Peyer's patch (tissue), 4 donors: ENCODE data around the gene ARHGEF33. TPM values are rescaled to one million over a fixed set of nuclear protein-coding genes. Genes with fewer than 3 reads are reported as not detected.

Experiments
- DNase-seq, 3 donors: peaks; one replicate each; pipeline ENCODE4 v3.0.0-alpha.2; 2017 to 2019
- H3K27ac ChIP-seq, 4 donors: fragments of 200-600 bp; sonication (generic); one replicate each; pipeline ENCODE4 v1.5.1; 2016 to 2019
- H3K27me3 ChIP-seq, 2 donors: fragments of 200-600 bp; sonication (generic); one replicate each; pipeline ENCODE4 v1.5.1; 2019
- H3K36me3 ChIP-seq, 3 donors: fragments of 200-600 bp; sonication (generic); one replicate each; pipeline ENCODE4 v1.5.1; 2016 to 2019
- H3K4me1 ChIP-seq, 4 donors: fragments of 200-600 bp; sonication (generic); one replicate each; pipeline ENCODE4 v1.5.1; 2016 to 2019
- H3K4me3 ChIP-seq, 4 donors: fragments of 200-600 bp; sonication (generic); 1 replicate in 3 of 4; 2 replicates in 1 of 4; pipeline ENCODE4 v1.5.1; 2016 to 2019; ENCODE audit warnings: mild to moderate bottlenecking in 1 of 4
- H3K9me3 ChIP-seq, 4 donors: fragments of 200-600 bp; sonication (generic); one replicate each; pipeline ENCODE4 v1.5.1; 2016 to 2019; ENCODE audit warnings: mild to moderate bottlenecking in 1 of 4
- POLR2A ChIP-seq, 2 donors: fragments of 450-650 bp; IDR thresholded peaks; one replicate each; pipeline ENCODE4 v1.5.1; 2017; ENCODE audit warnings: antibody characterized with exemption in 2 of 2, mild to moderate bottlenecking in 2 of 2, moderate library complexity in 2 of 2
- total RNA-seq, 4 donors: library from RNA; depleted of rRNA; stranded (reverse); fragments of >200 nt; gene quantifications; one replicate each; pipeline ENCODE4 v1.1.0, GENCODE V29; 2016
- TF ChIP-seq, protein P1 (sequence below), 6 experiments: fragments of 450-650 bp in 4 of 6; fragments of 200-600 bp in 2 of 6; sonication (generic) in 1 of 6; IDR thresholded peaks; one replicate each; pipeline ENCODE4 v1.5.1; 2017 to 2019; ENCODE audit warnings: antibody characterized with exemption in 6 of 6, mild to moderate bottlenecking in 3 of 6, moderate library complexity in 1 of 6

Gene ARHGEF33
- total RNA-seq = 1 to 10 TPM in 1 of 4 donors, under 1 TPM in 2, not detected in 1; 0.18 to 1.3 (median 0.28) TPM

DNA sequence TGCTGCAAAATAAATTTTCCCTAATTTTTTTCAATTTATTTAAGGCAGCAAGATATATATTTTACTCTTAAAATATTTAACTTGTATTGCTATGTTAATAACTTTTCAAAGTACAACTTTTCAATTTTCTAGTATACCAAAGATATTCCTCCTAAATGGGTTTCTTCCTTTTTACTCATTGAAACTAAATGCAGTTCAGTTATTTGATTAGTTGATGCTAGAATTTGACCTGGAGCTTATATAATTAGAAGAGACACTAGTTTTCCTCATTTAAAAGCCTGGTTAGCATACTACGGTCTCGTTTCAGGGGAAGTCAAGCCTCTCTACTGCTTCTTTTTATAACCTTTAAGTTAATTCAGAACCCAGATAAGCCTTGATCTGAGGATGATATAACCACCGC, at the start of gene ARHGEF33:
Gene ARHGEF33, plus strand, starts transcription at position 301 of the 400 bp plus-strand sequence. CDS start 29,573 bp downstream, outside the sequence.
- no peak within 1 kb of the TSS for H3K27ac ChIP-seq
- no peaks in the 10 kb centered on the region for H3K4me1 ChIP-seq
- no peaks in the 10 kb centered on the region for H3K9me3 ChIP-seq
- H3K36me3 ChIP-seq = no peaks in the 10 kb centered on the region
- no peak within 1 kb of the TSS for H3K4me3 ChIP-seq
- no peaks in the 10 kb centered on the region for H3K27me3 ChIP-seq
- DNase-seq = no peak
- TF ChIP-seq, protein P1, sequence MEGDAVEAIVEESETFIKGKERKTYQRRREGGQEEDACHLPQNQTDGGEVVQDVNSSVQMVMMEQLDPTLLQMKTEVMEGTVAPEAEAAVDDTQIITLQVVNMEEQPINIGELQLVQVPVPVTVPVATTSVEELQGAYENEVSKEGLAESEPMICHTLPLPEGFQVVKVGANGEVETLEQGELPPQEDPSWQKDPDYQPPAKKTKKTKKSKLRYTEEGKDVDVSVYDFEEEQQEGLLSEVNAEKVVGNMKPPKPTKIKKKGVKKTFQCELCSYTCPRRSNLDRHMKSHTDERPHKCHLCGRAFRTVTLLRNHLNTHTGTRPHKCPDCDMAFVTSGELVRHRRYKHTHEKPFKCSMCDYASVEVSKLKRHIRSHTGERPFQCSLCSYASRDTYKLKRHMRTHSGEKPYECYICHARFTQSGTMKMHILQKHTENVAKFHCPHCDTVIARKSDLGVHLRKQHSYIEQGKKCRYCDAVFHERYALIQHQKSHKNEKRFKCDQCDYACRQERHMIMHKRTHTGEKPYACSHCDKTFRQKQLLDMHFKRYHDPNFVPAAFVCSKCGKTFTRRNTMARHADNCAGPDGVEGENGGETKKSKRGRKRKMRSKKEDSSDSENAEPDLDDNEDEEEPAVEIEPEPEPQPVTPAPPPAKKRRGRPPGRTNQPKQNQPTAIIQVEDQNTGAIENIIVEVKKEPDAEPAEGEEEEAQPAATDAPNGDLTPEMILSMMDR (IDR thresholded peaks at IDR 0.05) = no peak
- TF ChIP-seq POLR2A (IDR thresholded peaks at IDR 0.05) = no peak

DNA sequence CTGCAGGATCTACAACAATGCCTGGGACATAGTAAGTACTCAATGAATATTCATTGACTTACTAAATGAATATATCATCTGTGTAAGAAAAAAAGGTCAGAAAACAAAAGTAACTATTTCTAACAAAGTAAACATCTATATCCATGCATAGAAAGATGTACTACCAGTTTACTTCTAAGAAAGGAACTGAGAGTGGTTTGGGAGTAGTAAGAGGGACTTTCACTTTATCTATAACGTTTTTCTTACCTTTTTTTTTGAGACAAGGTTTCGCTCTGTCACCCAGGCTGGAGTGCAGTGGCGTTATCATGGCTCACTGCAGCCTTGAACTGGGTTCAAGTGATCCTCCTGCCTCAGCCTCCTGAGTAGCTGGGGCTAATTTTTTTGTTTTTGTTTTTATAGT, 39.6 kb upstream of the ARHGEF33 start:
- H3K9me3 ChIP-seq = no peaks in the 10 kb centered on the region
- H3K36me3 ChIP-seq = peaks cover 0 to 27% (median 0%) of the 10 kb centered on the region in 3 donors
- DNase-seq = no peak
- H3K4me1 ChIP-seq = no peaks in the 10 kb centered on the region
- H3K4me3 ChIP-seq = no peak overlapping the region
- TF ChIP-seq POLR2A (IDR thresholded peaks at IDR 0.05) = no peak
- TF ChIP-seq, protein P1 (IDR thresholded peaks at IDR 0.05) = no peak
- no peak overlapping the region for H3K27ac ChIP-seq
- no peaks in the 10 kb centered on the region for H3K27me3 ChIP-seq

DNA sequence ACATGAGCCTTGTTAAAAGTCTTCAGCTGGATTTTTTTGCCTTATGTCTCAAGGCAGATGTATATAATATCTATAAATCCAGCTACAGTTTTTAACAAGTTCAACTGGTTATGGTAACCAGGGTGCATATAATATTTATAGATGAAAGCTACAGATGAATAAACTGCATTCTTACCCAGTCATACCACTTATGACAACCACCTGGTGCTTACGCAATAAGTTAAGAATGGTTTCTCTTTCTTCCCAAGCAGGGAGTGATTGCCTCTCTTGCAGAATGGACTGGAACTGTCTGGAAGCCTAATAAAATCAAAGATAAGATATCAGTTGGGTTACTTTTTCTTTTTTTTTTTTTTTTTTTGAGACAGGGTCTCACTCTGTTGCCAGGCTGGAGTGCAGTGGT, 33.5 kb upstream of the ARHGEF33 start:
- peaks cover 0 to 41% (median 0%) of the 10 kb centered on the region in 3 donors for H3K36me3 ChIP-seq
- H3K9me3 ChIP-seq = no peaks in the 10 kb centered on the region
- no peak overlapping the region for H3K27ac ChIP-seq
- no peaks in the 10 kb centered on the region for H3K4me1 ChIP-seq
- H3K27me3 ChIP-seq = no peaks in the 10 kb centered on the region
- no peak overlapping the region for H3K4me3 ChIP-seq
- TF ChIP-seq POLR2A (IDR thresholded peaks at IDR 0.05) = no peak
- TF ChIP-seq, protein P1 (IDR thresholded peaks at IDR 0.05) = no peak
- no peak for DNase-seq

DNA sequence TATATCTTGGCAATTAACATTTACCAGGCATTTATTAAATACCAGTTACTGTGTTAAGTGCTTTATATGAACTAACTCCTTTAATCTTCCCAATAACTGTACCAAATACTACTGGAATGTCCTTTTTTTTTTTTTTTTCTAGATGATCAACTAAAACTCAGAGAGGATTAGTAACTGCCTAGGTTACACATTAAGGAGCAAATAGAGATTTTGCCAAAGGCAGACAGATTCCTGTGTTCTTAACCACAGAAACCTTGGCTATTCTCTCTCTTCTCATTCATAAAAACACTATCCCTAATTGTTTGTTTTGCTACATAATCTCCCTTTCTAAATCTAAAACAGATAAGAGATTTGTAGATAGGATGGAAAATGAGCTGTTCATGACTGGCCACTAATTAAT, 27.2 kb upstream of the ARHGEF33 start:
- peaks cover 0 to 22% (median 0%) of the 10 kb centered on the region in 3 donors for H3K36me3 ChIP-seq
- H3K27me3 ChIP-seq = no peaks in the 10 kb centered on the region
- no peaks in the 10 kb centered on the region for H3K4me1 ChIP-seq
- no peak overlapping the region for H3K27ac ChIP-seq
- H3K4me3 ChIP-seq = no peak overlapping the region
- no peak for DNase-seq
- TF ChIP-seq POLR2A (IDR thresholded peaks at IDR 0.05) = no peak
- TF ChIP-seq, protein P1 (IDR thresholded peaks at IDR 0.05) = no peak
- H3K9me3 ChIP-seq = no peaks in the 10 kb centered on the region

DNA sequence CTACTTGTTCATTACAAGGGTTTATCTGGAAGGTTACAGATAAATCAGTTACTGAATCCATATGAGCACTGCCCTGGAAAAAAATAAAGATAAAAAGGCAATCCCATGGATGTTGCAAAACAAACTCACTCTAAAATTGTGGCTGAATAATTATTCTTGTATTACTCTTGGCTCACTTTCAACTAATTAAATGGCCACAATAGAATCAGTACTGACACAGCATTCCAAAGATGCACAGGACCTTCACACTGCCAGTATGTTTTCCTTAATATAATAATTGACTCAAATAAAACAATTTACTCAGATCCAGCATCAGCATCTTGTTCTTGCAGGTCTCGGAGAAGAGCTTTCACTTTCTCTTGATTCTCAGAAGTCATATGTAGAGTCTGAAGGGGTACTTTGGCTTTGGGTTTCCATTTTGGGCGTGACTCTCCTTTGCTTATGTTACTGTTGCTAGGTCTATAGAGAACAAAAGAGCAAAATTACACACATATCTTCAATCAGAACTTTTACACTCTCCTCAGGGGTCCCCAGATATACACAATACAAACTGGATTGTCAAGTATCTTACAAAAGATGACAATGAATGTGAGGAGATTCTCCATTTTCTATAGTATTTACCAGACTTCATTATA, 26.5 kb upstream of the ARHGEF33 start:
- no peak overlapping the region for H3K27ac ChIP-seq
- H3K27me3 ChIP-seq = no peaks in the 10 kb centered on the region
- H3K9me3 ChIP-seq = no peaks in the 10 kb centered on the region
- H3K4me1 ChIP-seq = no peaks in the 10 kb centered on the region
- no peak for TF ChIP-seq POLR2A (IDR thresholded peaks at IDR 0.05)
- TF ChIP-seq, protein P1 (IDR thresholded peaks at IDR 0.05) = no peak
- no peak for DNase-seq
- H3K4me3 ChIP-seq = no peak overlapping the region
- peaks cover 0 to 22% (median 0%) of the 10 kb centered on the region in 3 donors for H3K36me3 ChIP-seq
